Measurements from ENCODE around the gene ATG4A. TPM values are rescaled to one million over a fixed set of nuclear protein-coding genes. Genes with fewer than 3 reads are reported as not detected.
A peak's percentile ranks its signal among the peaks of the same experiment; 100 is the strongest.

The ATG4A gene
- total RNA-seq, 3 donors from 2014 or later, result 17.1 to 23.9 (median 21.3) TPM

- no peak for DNase-seq
- intact Hi-C loops (cut with DNase I, micrococcal nuclease), result no loop called here
- Histone ChIP-seq H3K4me1 (ENCODE audit: low read depth) (no peaks in the 10 kb centered on the region), H3K4me3 (no peak overlapping the region), H3K9me3 (no peaks in the 10 kb centered on the region), H3K36me3 (ENCODE audit: low read depth) (no peaks in the 10 kb centered on the region)
- no peak for ATAC-seq
- TF ChIP-seq, protein P1, sequence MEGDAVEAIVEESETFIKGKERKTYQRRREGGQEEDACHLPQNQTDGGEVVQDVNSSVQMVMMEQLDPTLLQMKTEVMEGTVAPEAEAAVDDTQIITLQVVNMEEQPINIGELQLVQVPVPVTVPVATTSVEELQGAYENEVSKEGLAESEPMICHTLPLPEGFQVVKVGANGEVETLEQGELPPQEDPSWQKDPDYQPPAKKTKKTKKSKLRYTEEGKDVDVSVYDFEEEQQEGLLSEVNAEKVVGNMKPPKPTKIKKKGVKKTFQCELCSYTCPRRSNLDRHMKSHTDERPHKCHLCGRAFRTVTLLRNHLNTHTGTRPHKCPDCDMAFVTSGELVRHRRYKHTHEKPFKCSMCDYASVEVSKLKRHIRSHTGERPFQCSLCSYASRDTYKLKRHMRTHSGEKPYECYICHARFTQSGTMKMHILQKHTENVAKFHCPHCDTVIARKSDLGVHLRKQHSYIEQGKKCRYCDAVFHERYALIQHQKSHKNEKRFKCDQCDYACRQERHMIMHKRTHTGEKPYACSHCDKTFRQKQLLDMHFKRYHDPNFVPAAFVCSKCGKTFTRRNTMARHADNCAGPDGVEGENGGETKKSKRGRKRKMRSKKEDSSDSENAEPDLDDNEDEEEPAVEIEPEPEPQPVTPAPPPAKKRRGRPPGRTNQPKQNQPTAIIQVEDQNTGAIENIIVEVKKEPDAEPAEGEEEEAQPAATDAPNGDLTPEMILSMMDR (IDR thresholded peaks at IDR 0.05), result no peak
Measured at GRCh38 chrX:108131471-108131870, 39.9 kb downstream of the ATG4A start.

- Histone ChIP-seq H3K4me3 (no peak overlapping the region), H3K4me1 (ENCODE audit: low read depth) (no peaks in the 10 kb centered on the region), H3K9me3 (no peaks in the 10 kb centered on the region), H3K36me3 (ENCODE audit: low read depth) (no peaks in the 10 kb centered on the region)
- TF ChIP-seq, protein P1 (IDR thresholded peaks at IDR 0.05), result no peak
- ATAC-seq, result no peak
- no peak for DNase-seq
- intact Hi-C loops (cut with DNase I, micrococcal nuclease), result no loop called here
Measured at GRCh38 chrX:108132034-108132433, 40.5 kb downstream of the ATG4A start.

GRCh38 chrX:108132876-108133275, 41.3 kb downstream of the ATG4A start:
- Histone ChIP-seq H3K9me3 (no peaks in the 10 kb centered on the region), H3K36me3 (ENCODE audit: low read depth) (no peaks in the 10 kb centered on the region), H3K4me1 (ENCODE audit: low read depth) (no peaks in the 10 kb centered on the region), H3K4me3 (no peak overlapping the region)
- DNase-seq (no peak), ATAC-seq (no peak)
- TF ChIP-seq, protein P1 (IDR thresholded peaks at IDR 0.05), result no peak
- intact Hi-C loops (cut with DNase I, micrococcal nuclease), result no loop called here

GRCh38 chrX:108134724-108135123, 43.1 kb downstream of the ATG4A start:
- DNase-seq (no peak), ATAC-seq (no peak)
- no peaks in the 10 kb centered on the region for H3K4me1 ChIP-seq (ENCODE audit: low read depth)
- H3K36me3 ChIP-seq (ENCODE audit: low read depth), result no peaks in the 10 kb centered on the region
- H3K9me3 ChIP-seq, result no peaks in the 10 kb centered on the region
- no peak overlapping the region for H3K4me3 ChIP-seq
- intact Hi-C loops (cut with DNase I, micrococcal nuclease), result no loop called here
- TF ChIP-seq, protein P1 (IDR thresholded peaks at IDR 0.05), result no peak

GRCh38 chrX:108138814-108139702, 47.5 kb downstream of the ATG4A start:
- intact Hi-C loops (cut with DNase I, micrococcal nuclease), result no loop called here
- Histone ChIP-seq H3K9me3 (no peaks in the 10 kb centered on the region), H3K4me1 (ENCODE audit: low read depth) (no peaks in the 10 kb centered on the region), H3K4me3 (no peak overlapping the region), H3K36me3 (ENCODE audit: low read depth) (no peaks in the 10 kb centered on the region)
- DNase-seq, result no peak
- ATAC-seq, result peak; percentile 23
- TF ChIP-seq, protein P1 (IDR thresholded peaks at IDR 0.05), result no peak
